GM19328 (cell line): ENCODE data around the gene TMEM191C.
A peak's percentile ranks its signal among the peaks of the same experiment; 100 is the strongest.
"Not testable (repeated sequence)": the region's sequence is repeated elsewhere in the genome, so short reads cannot be mapped to it uniquely, and the experiment has no call there.

Source experiments
- ATAC-seq: cut with Tn5 transposase; IDR thresholded peaks from one replicate; pipeline ENCODE4 v1.9.1; 2021; ENCODE audit warnings: mild to moderate bottlenecking, moderate library complexity; ENCODE audit not compliant: unreplicated experiment

The TMEM191C gene

GRCh38 chr22:21472984-21473383, 5.8 kb downstream of the TMEM191C start:
- ATAC-seq, result not testable (repeated sequence)

GRCh38 chr22:21473664-21474063, 6.5 kb downstream of the TMEM191C start:
- not testable (repeated sequence) for ATAC-seq

GRCh38 chr22:21484039-21484438, 16.9 kb downstream of the TMEM191C start:
- ATAC-seq, result not testable (repeated sequence)

GRCh38 chr22:21487723-21488122, 20.5 kb downstream of the TMEM191C start:
- not testable (repeated sequence) for ATAC-seq

GRCh38 chr22:21489149-21489680, 22.0 kb downstream of the TMEM191C start:
- not testable (repeated sequence) for ATAC-seq

GRCh38 chr22:21490556-21490955, 23.4 kb downstream of the TMEM191C start:
- not testable (repeated sequence) for ATAC-seq

- ATAC-seq, result not testable (repeated sequence)
Observed at GRCh38 chr22:21492271-21492670, 25.1 kb downstream of the TMEM191C start.

- ATAC-seq, result not testable (repeated sequence)
Observed at GRCh38 chr22:21493789-21494782, 26.9 kb downstream of the TMEM191C start.

- ATAC-seq, result not testable (repeated sequence)
Observed at GRCh38 chr22:21497984-21498383, 30.8 kb downstream of the TMEM191C start.

- not testable (repeated sequence) for ATAC-seq
Observed at GRCh38 chr22:21498489-21498888, 31.3 kb downstream of the TMEM191C start.

GRCh38 chr22:21499623-21500506, 32.7 kb downstream of the TMEM191C start:
- not testable (repeated sequence) for ATAC-seq

- ATAC-seq, result not testable (repeated sequence)
Observed at GRCh38 chr22:21510397-21510796, 43.2 kb downstream of the TMEM191C start.

GRCh38 chr22:21512022-21512421, 44.8 kb downstream of the TMEM191C start:
- not testable (repeated sequence) for ATAC-seq

GRCh38 chr22:21514117-21514516, 46.9 kb downstream of the TMEM191C start:
- not testable (repeated sequence) for ATAC-seq

GRCh38 chr22:21515234-21515633, 48.0 kb downstream of the TMEM191C start:
- not testable (repeated sequence) for ATAC-seq

GRCh38 chr22:21516522-21516921, 49.3 kb downstream of the TMEM191C start:
- ATAC-seq, result not testable (repeated sequence)

- ATAC-seq, result peak; percentile 78
Observed at GRCh38 chr22:21516970-21517764, 50.0 kb downstream of the TMEM191C start.
